HK-2 (cell line): ENCODE measurements around the gene WNT2.

Experiments used
- DNase-seq: peaks from one replicate; pipeline ENCODE4 v3.0.0-alpha.2; 2018; ENCODE audit not compliant: unreplicated experiment

WNT2 gene

GRCh38 chr7:117322741-117323304 lies at the start of gene WNT2:
TSS of gene WNT2 (minus strand) at chr7:117323058. CDS start at chr7:117322989, 69 bp downstream.
- DNase-seq, result no peak

- DNase-seq, result no peak
Measured at GRCh38 chr7:117372073-117372472, 49.2 kb upstream of the WNT2 start.

- DNase-seq, result no peak
Measured at GRCh38 chr7:117364339-117365080, 41.7 kb upstream of the WNT2 start.

GRCh38 chr7:117362294-117362888 lies 39.5 kb upstream of the WNT2 start:
- no peak for DNase-seq

GRCh38 chr7:117350027-117350426 lies 27.2 kb upstream of the WNT2 start:
- DNase-seq, result no peak

GRCh38 chr7:117349570-117349969 lies 26.7 kb upstream of the WNT2 start:
- no peak for DNase-seq

- DNase-seq, result no peak
Measured at GRCh38 chr7:117347962-117348672, 25.3 kb upstream of the WNT2 start.

- DNase-seq, result no peak
Measured at GRCh38 chr7:117347480-117347879, 24.6 kb upstream of the WNT2 start.

GRCh38 chr7:117346161-117346560 lies 23.3 kb upstream of the WNT2 start:
- DNase-seq, result no peak

GRCh38 chr7:117338020-117338419 lies 15.2 kb upstream of the WNT2 start:
- no peak for DNase-seq

GRCh38 chr7:117333168-117333567 lies 10.3 kb upstream of the WNT2 start:
- DNase-seq, result no peak

GRCh38 chr7:117332031-117332430 lies 9.2 kb upstream of the WNT2 start:
- no peak for DNase-seq

GRCh38 chr7:117325836-117326235 lies 3.0 kb upstream of the WNT2 start:
- DNase-seq, result no peak

GRCh38 chr7:117324960-117325359 lies 2.1 kb upstream of the WNT2 start:
- no peak for DNase-seq

- DNase-seq, result no peak
Measured at GRCh38 chr7:117323851-117324711, 1.2 kb upstream of the WNT2 start.

- DNase-seq, result no peak
Measured at GRCh38 chr7:117323305-117323850, 520 bp upstream of the WNT2 start.

GRCh38 chr7:117320523-117320922 lies 2.3 kb downstream of the WNT2 start:
- DNase-seq, result no peak

GRCh38 chr7:117319181-117319580 lies 3.7 kb downstream of the WNT2 start:
- no peak for DNase-seq

- no peak for DNase-seq
Measured at GRCh38 chr7:117313582-117313981, 9.3 kb downstream of the WNT2 start.

GRCh38 chr7:117312593-117313580 lies 10.0 kb downstream of the WNT2 start:
- DNase-seq, result no peak
